Central memory CD8-positive, alpha-beta T cell (primary cell): ENCODE measurements around the gene GREB1L.

Experiments used
- ATAC-seq: fragments of 150-1000 bp; cut with Tn5 transposase; replicated peaks from 2 replicates; pipeline ENCODE4 v1.10.0; 2022; ENCODE audit warnings: mild to moderate bottlenecking, moderate FRiP score, moderate number of reproducible peaks; ENCODE audit not compliant: poor library complexity, severe bottlenecking; ENCODE audit errors: extremely low read depth
- DNase-seq, 2 donors: peaks; one replicate each; pipeline ENCODE4 v3.0.0; 2021; ENCODE audit warnings: low spot score in 2 of 2
- H3K27ac Mint-ChIP-seq: one replicate; pipeline ENCODE4 v1.8.0; 2022; ENCODE audit warnings: low read depth, mild to moderate bottlenecking, moderate library complexity, mixed read lengths
- H3K27me3 Mint-ChIP-seq: one replicate; pipeline ENCODE4 v1.8.0; 2022; ENCODE audit warnings: mixed read lengths
- H3K36me3 Mint-ChIP-seq: one replicate; pipeline ENCODE4 v1.8.0; 2022; ENCODE audit warnings: mild to moderate bottlenecking, moderate library complexity, mixed read lengths; ENCODE audit not compliant: insufficient read depth
- H3K4me1 Mint-ChIP-seq: one replicate; pipeline ENCODE4 v1.8.0; 2022; ENCODE audit warnings: mixed read lengths
- H3K4me3 Mint-ChIP-seq: one replicate; pipeline ENCODE4 v1.8.0; 2022; ENCODE audit warnings: mild to moderate bottlenecking, moderate library complexity, mixed read lengths
- H3K9me3 Mint-ChIP-seq: one replicate; pipeline ENCODE4 v1.8.0; 2022; ENCODE audit warnings: mixed read lengths

The GREB1L gene

GRCh38 chr18:21450503-21450902 is 208.5 kb downstream of the GREB1L start:
- Mint-ChIP-seq H3K4me3 (no peak overlapping the region), H3K4me1 (no peaks in the 10 kb centered on the region), H3K27me3 (peaks cover 24% of the 10 kb centered on the region), H3K9me3 (no peaks in the 10 kb centered on the region), H3K36me3 (no peaks in the 10 kb centered on the region), H3K27ac (no peak overlapping the region)
- ATAC-seq: no peak
- no peak for DNase-seq

- Mint-ChIP-seq H3K27ac (no peak overlapping the region), H3K27me3 (peaks cover 24% of the 10 kb centered on the region), H3K4me1 (no peaks in the 10 kb centered on the region), H3K9me3 (no peaks in the 10 kb centered on the region), H3K36me3 (no peaks in the 10 kb centered on the region), H3K4me3 (no peak overlapping the region)
- ATAC-seq (no peak), DNase-seq (no peak)
Measured at GRCh38 chr18:21450913-21451312, 208.9 kb downstream of the GREB1L start.

- no peak for DNase-seq
- no peaks in the 10 kb centered on the region for H3K4me1 Mint-ChIP-seq
- peaks cover 24% of the 10 kb centered on the region for H3K27me3 Mint-ChIP-seq
- no peaks in the 10 kb centered on the region for H3K9me3 Mint-ChIP-seq
- no peak overlapping the region for H3K4me3 Mint-ChIP-seq
- ATAC-seq: no peak
- no peaks in the 10 kb centered on the region for H3K36me3 Mint-ChIP-seq
- H3K27ac Mint-ChIP-seq: no peak overlapping the region
Measured at GRCh38 chr18:21451851-21452250, 209.8 kb downstream of the GREB1L start.

- no peaks in the 10 kb centered on the region for H3K9me3 Mint-ChIP-seq
- H3K4me1 Mint-ChIP-seq: no peaks in the 10 kb centered on the region
- H3K27ac Mint-ChIP-seq: no peak overlapping the region
- no peaks in the 10 kb centered on the region for H3K36me3 Mint-ChIP-seq
- H3K27me3 Mint-ChIP-seq: peaks cover 24% of the 10 kb centered on the region
- no peak overlapping the region for H3K4me3 Mint-ChIP-seq
- DNase-seq (no peak), ATAC-seq (no peak)
Measured at GRCh38 chr18:21452276-21452780, 210.3 kb downstream of the GREB1L start.

GRCh38 chr18:21452796-21453510 is 210.9 kb downstream of the GREB1L start:
- Mint-ChIP-seq H3K27ac (no peak overlapping the region), H3K27me3 (peaks cover 24% of the 10 kb centered on the region), H3K9me3 (no peaks in the 10 kb centered on the region), H3K4me3 (no peak overlapping the region), H3K4me1 (no peaks in the 10 kb centered on the region), H3K36me3 (no peaks in the 10 kb centered on the region)
- no peak for DNase-seq
- no peak for ATAC-seq

- H3K4me1 Mint-ChIP-seq: no peaks in the 10 kb centered on the region
- H3K27ac Mint-ChIP-seq: no peak overlapping the region
- DNase-seq (no peak), ATAC-seq (no peak)
- peaks cover 24% of the 10 kb centered on the region for H3K27me3 Mint-ChIP-seq
- H3K9me3 Mint-ChIP-seq: no peaks in the 10 kb centered on the region
- H3K4me3 Mint-ChIP-seq: no peak overlapping the region
- H3K36me3 Mint-ChIP-seq: no peaks in the 10 kb centered on the region
Measured at GRCh38 chr18:21453511-21453901, 211.5 kb downstream of the GREB1L start.

GRCh38 chr18:21454725-21455124 is 212.7 kb downstream of the GREB1L start:
- Mint-ChIP-seq H3K27me3 (peaks cover 24% of the 10 kb centered on the region), H3K4me3 (no peak overlapping the region), H3K4me1 (no peaks in the 10 kb centered on the region), H3K9me3 (no peaks in the 10 kb centered on the region), H3K27ac (no peak overlapping the region), H3K36me3 (no peaks in the 10 kb centered on the region)
- no peak for ATAC-seq
- no peak for DNase-seq

- Mint-ChIP-seq H3K27ac (no peak overlapping the region), H3K27me3 (peaks cover 27% of the 10 kb centered on the region), H3K36me3 (no peaks in the 10 kb centered on the region), H3K4me3 (no peak overlapping the region), H3K4me1 (no peaks in the 10 kb centered on the region), H3K9me3 (no peaks in the 10 kb centered on the region)
- DNase-seq (no peak), ATAC-seq (no peak)
Measured at GRCh38 chr18:21456428-21457178, 214.6 kb downstream of the GREB1L start.

- DNase-seq (no peak), ATAC-seq (no peak)
- Mint-ChIP-seq H3K9me3 (no peaks in the 10 kb centered on the region), H3K4me1 (no peaks in the 10 kb centered on the region), H3K4me3 (no peak overlapping the region), H3K27ac (no peak overlapping the region), H3K36me3 (no peaks in the 10 kb centered on the region), H3K27me3 (peaks cover 32% of the 10 kb centered on the region)
Measured at GRCh38 chr18:21457179-21457535, 215.1 kb downstream of the GREB1L start.

- DNase-seq: no peak
- peaks cover 38% of the 10 kb centered on the region for H3K27me3 Mint-ChIP-seq
- no peaks in the 10 kb centered on the region for H3K9me3 Mint-ChIP-seq
- H3K4me3 Mint-ChIP-seq: no peak overlapping the region
- H3K36me3 Mint-ChIP-seq: no peaks in the 10 kb centered on the region
- H3K4me1 Mint-ChIP-seq: no peaks in the 10 kb centered on the region
- no peak overlapping the region for H3K27ac Mint-ChIP-seq
- no peak for ATAC-seq
Measured at GRCh38 chr18:21458310-21458709, 216.3 kb downstream of the GREB1L start.

- ATAC-seq (no peak), DNase-seq (no peak)
- no peaks in the 10 kb centered on the region for H3K9me3 Mint-ChIP-seq
- peaks cover 38% of the 10 kb centered on the region for H3K27me3 Mint-ChIP-seq
- H3K4me1 Mint-ChIP-seq: no peaks in the 10 kb centered on the region
- H3K36me3 Mint-ChIP-seq: no peaks in the 10 kb centered on the region
- no peak overlapping the region for H3K4me3 Mint-ChIP-seq
- no peak overlapping the region for H3K27ac Mint-ChIP-seq
Measured at GRCh38 chr18:21458788-21459187, 216.8 kb downstream of the GREB1L start.

GRCh38 chr18:21459706-21460286 is 217.8 kb downstream of the GREB1L start:
- no peak for DNase-seq
- no peaks in the 10 kb centered on the region for H3K36me3 Mint-ChIP-seq
- peaks cover 46% of the 10 kb centered on the region for H3K27me3 Mint-ChIP-seq
- H3K27ac Mint-ChIP-seq: no peak overlapping the region
- no peaks in the 10 kb centered on the region for H3K4me1 Mint-ChIP-seq
- no peak for ATAC-seq
- no peaks in the 10 kb centered on the region for H3K9me3 Mint-ChIP-seq
- no peak overlapping the region for H3K4me3 Mint-ChIP-seq

- Mint-ChIP-seq H3K4me1 (no peaks in the 10 kb centered on the region), H3K27ac (no peak overlapping the region), H3K36me3 (no peaks in the 10 kb centered on the region), H3K27me3 (peaks cover 56% of the 10 kb centered on the region), H3K4me3 (no peak overlapping the region), H3K9me3 (no peaks in the 10 kb centered on the region)
- DNase-seq (no peak), ATAC-seq (no peak)
Measured at GRCh38 chr18:21461460-21461859, 219.4 kb downstream of the GREB1L start.
